Measurements from ENCODE around the gene ZFYVE28.
A peak's percentile ranks its signal among the peaks of the same experiment; 100 is the strongest.

The ZFYVE28 gene

DNA sequence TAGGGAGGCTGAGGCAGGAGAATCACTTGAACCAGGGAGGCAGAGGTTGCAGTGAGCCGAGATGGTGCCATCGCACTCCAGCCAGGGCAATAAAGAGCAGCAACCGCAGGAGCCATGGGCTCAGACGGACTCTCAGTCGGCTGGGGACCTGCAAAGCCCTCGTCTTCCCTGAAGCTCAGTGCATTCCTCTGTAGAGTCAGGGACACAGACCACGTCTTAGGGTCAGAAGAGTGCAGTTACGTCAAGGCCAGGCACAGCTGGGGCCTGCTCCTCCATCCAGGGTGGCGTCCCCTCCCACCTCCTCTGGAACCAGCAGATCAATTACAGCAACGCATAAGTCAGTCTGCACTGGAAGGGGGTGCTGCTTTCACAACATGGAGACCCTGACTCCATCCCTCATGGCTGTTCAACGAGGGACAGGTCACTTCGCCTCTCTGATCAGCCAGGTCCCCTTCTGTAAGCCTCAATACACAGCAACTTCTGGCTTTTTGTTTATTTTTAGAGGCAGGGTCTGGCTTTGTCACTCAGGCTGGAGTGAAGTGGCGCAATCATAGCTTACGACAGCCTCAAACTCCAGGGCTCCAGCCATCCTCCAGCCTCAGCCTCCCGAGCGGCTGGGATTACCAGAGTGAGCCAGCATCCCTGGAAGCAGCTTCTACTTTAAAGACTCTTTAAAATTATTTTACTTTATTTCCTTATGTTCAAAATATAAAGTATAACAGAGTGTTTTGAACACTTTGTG lies 76.4 kb downstream of the ZFYVE28 start:
- intact Hi-C loops (cut with DNase I; ENCODE audit: low total_unique reads), result no loop called here
- H3K4me1 ChIP-seq, result no peaks in the 10 kb centered on the region
- TF ChIP-seq, protein P1, sequence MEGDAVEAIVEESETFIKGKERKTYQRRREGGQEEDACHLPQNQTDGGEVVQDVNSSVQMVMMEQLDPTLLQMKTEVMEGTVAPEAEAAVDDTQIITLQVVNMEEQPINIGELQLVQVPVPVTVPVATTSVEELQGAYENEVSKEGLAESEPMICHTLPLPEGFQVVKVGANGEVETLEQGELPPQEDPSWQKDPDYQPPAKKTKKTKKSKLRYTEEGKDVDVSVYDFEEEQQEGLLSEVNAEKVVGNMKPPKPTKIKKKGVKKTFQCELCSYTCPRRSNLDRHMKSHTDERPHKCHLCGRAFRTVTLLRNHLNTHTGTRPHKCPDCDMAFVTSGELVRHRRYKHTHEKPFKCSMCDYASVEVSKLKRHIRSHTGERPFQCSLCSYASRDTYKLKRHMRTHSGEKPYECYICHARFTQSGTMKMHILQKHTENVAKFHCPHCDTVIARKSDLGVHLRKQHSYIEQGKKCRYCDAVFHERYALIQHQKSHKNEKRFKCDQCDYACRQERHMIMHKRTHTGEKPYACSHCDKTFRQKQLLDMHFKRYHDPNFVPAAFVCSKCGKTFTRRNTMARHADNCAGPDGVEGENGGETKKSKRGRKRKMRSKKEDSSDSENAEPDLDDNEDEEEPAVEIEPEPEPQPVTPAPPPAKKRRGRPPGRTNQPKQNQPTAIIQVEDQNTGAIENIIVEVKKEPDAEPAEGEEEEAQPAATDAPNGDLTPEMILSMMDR (IDR thresholded peaks at IDR 0.05), result no peak
- H3K27ac ChIP-seq, result no peak overlapping the region
- H3K4me3 ChIP-seq, result no peak overlapping the region
- H3K36me3 ChIP-seq, result peaks cover 0 to 22% (median 3%) of the 10 kb centered on the region in 3 donors
- no peak for DNase-seq
- H3K9me3 ChIP-seq, result no peaks in the 10 kb centered on the region
- no peaks in the 10 kb centered on the region for H3K27me3 ChIP-seq

DNA sequence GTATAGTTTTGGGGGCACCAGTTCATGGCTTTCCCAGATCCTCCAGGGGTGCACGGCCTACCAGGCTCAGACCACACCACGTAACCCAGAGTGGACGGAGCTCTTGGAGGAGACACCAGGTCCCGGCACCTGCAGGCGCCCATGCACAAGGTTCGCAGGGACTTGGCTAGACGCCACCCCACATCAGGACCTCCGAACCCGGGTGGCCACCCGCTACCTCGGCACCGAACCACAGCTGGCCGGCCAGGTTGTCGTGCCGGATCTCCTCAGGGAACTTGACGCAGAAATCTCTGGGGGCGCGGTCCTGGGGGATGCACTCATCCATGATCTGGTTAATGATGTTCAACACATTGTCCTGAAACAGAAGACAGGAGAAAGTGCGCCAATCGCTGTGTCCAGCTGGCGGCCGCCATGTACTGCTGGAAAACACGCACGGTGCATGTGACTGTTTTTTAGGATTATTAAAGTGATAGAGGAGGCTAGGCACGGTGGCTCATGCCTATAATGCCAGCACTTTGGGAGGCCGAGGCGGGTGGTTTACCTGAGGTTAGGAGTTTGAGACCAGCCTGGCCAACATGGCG lies 77.1 kb downstream of the ZFYVE28 start:
- peak in 1 of 2 donors; percentile 59 for DNase-seq
- no peak overlapping the region for H3K4me3 ChIP-seq
- no peaks in the 10 kb centered on the region for H3K4me1 ChIP-seq
- H3K9me3 ChIP-seq, result no peaks in the 10 kb centered on the region
- H3K27me3 ChIP-seq, result no peaks in the 10 kb centered on the region
- H3K36me3 ChIP-seq, result peaks cover 0 to 27% (median 7%) of the 10 kb centered on the region in 3 donors
- intact Hi-C loops (cut with DNase I; ENCODE audit: low total_unique reads), result no loop called here
- no peak overlapping the region for H3K27ac ChIP-seq
- TF ChIP-seq, protein P1 (IDR thresholded peaks at IDR 0.05), result no peak

DNA sequence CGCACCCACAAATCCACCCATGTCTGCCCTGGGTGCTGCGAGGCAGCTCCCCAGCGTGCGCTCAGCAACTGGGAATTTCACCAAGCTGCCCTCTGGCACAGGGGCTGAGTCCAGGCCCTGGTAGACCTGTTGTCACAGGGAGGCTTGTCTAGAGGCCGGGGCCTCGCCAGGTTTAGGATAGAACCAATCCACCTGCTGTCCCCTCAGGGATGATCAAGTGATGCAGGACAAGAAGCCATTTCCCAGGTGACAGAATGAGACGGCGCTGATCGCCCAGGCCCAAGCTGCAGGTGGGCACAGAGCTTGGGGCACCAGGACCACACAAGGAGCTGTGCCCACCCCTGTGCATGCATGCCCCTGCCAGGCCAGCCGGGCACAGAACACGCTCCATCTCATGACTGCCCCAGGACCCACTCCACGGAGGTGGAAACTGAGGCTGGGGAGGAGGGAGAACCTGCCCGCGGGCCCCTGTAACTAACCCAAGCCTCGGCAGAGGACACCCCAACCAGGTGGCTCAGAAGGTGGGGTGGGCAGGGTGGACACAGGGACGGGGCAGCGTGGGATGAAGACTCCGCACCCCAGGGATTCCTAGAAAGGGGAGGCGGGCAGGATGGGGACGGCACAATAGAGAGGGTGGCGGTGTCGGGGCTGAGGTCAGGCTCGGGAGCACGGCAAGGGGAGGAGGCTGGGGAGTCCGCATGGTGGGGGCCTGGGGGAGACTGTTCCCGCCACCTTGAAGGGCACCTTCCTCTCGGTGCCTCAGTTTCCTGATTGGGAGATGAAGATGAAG lies 78.0 kb downstream of the ZFYVE28 start:
- H3K27ac ChIP-seq, result no peak overlapping the region
- peaks cover 0 to 32% (median 7%) of the 10 kb centered on the region in 3 donors for H3K36me3 ChIP-seq
- H3K4me1 ChIP-seq, result no peaks in the 10 kb centered on the region
- intact Hi-C loops (cut with DNase I; ENCODE audit: low total_unique reads), result no loop called here
- peak; percentile 4 to 58 for DNase-seq
- no peaks in the 10 kb centered on the region for H3K9me3 ChIP-seq
- TF ChIP-seq, protein P1 (IDR thresholded peaks at IDR 0.05), result no peak
- H3K4me3 ChIP-seq, result no peak overlapping the region
- no peaks in the 10 kb centered on the region for H3K27me3 ChIP-seq

DNA sequence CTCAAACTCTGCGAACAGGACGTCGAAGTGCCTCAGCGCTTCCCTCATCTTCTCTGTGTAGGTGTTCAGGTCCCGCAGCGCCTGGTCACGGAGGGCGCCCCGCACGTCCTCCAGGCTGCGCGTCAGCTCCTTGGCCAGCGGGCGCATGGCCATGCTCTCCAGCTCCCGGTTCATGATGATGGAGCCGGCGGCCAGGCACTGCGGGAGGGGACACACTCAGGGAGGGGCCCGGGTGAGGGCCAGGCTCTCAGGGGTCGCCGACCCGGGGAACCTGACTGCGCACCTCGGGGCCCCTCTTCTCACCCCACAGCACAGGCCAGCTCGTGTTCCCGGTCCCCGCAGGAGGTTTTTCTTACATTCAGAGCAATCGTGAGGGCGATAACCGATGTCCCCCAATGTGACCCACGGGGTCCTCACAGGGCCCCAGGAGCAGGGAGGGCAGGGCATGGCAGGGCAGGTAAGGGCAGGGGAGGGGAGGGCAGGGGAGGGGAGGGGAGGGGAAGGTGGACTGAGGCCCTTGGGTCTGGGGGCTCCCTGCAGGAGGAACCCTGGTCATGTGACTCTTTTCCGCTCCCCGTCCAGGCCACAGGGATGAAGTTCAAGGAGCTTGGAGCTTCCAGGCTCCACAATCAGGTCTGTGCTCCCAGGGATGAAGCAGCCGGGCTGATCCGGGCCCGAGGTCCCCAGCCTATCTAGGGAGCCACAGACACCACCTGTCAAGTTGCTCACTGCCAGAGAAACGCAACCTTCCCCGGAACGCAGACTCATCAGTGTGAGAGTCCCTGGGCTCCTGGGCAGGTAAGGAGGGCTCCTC lies 78.8 kb downstream of the ZFYVE28 start:
- Histone ChIP-seq H3K9me3 (no peaks in the 10 kb centered on the region), H3K27me3 (no peaks in the 10 kb centered on the region), H3K27ac (no peak overlapping the region), H3K36me3 (peaks cover 0 to 38% (median 7%) of the 10 kb centered on the region in 3 donors), H3K4me1 (no peaks in the 10 kb centered on the region), H3K4me3 (no peak overlapping the region)
- TF ChIP-seq, protein P1 (IDR thresholded peaks at IDR 0.05), result no peak
- DNase-seq, result peak in 1 of 2 donors; percentile 17
- intact Hi-C loops (cut with DNase I; ENCODE audit: low total_unique reads), result no loop called here

DNA sequence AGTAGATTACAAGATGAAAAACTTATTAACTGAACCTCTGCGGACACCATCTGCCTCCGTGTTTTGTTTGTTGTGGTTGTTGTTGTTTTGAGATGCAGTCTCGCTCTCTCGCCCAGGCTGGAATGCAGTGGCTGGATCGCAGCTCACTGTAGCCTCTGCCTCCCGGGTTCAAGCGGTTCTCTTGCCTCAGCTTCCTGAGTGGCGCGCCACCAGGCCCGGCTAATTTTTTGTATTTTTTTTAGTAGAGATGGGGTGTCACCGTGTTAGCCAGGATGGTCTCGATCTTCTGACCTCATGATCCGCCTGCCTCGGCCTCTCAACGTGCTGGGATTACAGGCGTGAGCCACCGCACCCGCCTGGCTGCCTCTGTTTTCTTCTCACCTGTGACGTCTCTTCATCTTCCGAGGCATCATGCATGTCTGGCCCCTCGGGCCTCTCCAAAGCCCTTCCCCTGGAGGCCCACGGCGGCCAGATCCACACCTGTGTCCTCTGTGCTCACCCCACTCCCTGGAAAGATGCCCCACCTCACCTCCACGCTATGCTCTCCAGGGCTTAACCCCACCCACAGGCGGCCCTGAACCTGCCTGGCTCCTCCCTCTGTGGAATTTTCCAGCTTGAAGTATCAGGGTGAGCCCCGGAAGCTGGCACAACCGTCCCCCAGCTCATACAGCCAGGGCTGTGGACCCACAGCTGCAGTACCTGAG lies 79.5 kb downstream of the ZFYVE28 start:
- H3K4me3 ChIP-seq, result no peak overlapping the region
- H3K36me3 ChIP-seq, result peaks cover 0 to 38% (median 7%) of the 10 kb centered on the region in 3 donors
- H3K27ac ChIP-seq, result no peak overlapping the region
- H3K4me1 ChIP-seq, result no peaks in the 10 kb centered on the region
- no peaks in the 10 kb centered on the region for H3K9me3 ChIP-seq
- TF ChIP-seq, protein P1 (IDR thresholded peaks at IDR 0.05), result no peak
- intact Hi-C loops (cut with DNase I; ENCODE audit: low total_unique reads), result no loop called here
- no peaks in the 10 kb centered on the region for H3K27me3 ChIP-seq
- no peak for DNase-seq

Measured in tibial artery (tissue), 4 donors.